OCI-LY3 (cell line): ENCODE data around the gene RNF14.
A peak's percentile ranks its signal among the peaks of the same experiment; 100 is the strongest.

Experiments used
- H2AFZ ChIP-seq: fragments of 200-600, 300-600 bp; shearing (Covaris generic); 2 replicates; pipeline ENCODE4 v1.6.0; 2014; ENCODE audit warnings: antibody characterized with exemption, low read depth, low read length
- H3K27ac ChIP-seq: fragments of 200-600, 300-600 bp; sonication (generic); 2 replicates; pipeline ENCODE4 v1.5.1; 2014; ENCODE audit warnings: mild to moderate bottlenecking, low read length, moderate library complexity, mixed read lengths
- H3K27me3 ChIP-seq: fragments of 200-600, 300-600 bp; sonication (generic); 2 replicates; pipeline ENCODE4 v1.6.1; 2014; ENCODE audit warnings: low read depth, low read length, mixed read lengths
- H3K36me3 ChIP-seq: fragments of 200-600, 300-600 bp; sonication (generic); replicated peaks from 2 replicates; pipeline ENCODE3; 2014; ENCODE audit warnings: low read depth, low read length, mixed read lengths
- H3K4me1 ChIP-seq: fragments of 300-600, 200-600 bp; sonication (generic); 2 replicates; pipeline ENCODE4 v1.6.1; 2014; ENCODE audit warnings: low read length, mixed read lengths
- H3K4me2 ChIP-seq: fragments of 200-600, 300-600 bp; sonication (generic); 2 replicates; pipeline ENCODE4 v1.6.1; 2014; ENCODE audit warnings: low read length, mixed read lengths
- H3K4me3 ChIP-seq: fragments of 300-600, 200-600 bp; sonication (generic); 2 replicates; pipeline ENCODE4 v1.5.1; 2014; ENCODE audit warnings: antibody characterized with exemption, mild to moderate bottlenecking, low read length, moderate library complexity
- H3K79me2 ChIP-seq: fragments of 300-600, 200-600 bp; shearing (Covaris generic); 2 replicates; pipeline ENCODE4 v1.6.1; 2014; ENCODE audit warnings: mild to moderate bottlenecking, low read length, mixed read lengths
- H3K9ac ChIP-seq: fragments of 300-600, 200-600 bp; shearing (Covaris generic); 2 replicates; pipeline ENCODE4 v1.6.0; 2014; ENCODE audit warnings: mild to moderate bottlenecking, low read length, moderate library complexity
- H3K9me3 ChIP-seq: fragments of 200-600, 300-600 bp; shearing (Covaris generic); 2 replicates; pipeline ENCODE4 v1.6.1; 2014; ENCODE audit warnings: low read length, mixed read lengths; ENCODE audit not compliant: insufficient read depth
- H4K20me1 ChIP-seq: fragments of 200-600, 300-600 bp; sonication (generic); 2 replicates; pipeline ENCODE4 v1.6.1; 2016; ENCODE audit warnings: low read length, mixed read lengths; ENCODE audit not compliant: insufficient read depth
- EZH2phosphoT487 ChIP-seq: fragments of 200-600 bp; shearing (Covaris generic); IDR thresholded peaks from 2 replicates; pipeline ENCODE4 v1.6.1; 2018; ENCODE audit warnings: antibody characterized with exemption, mixed run types, low read depth
- TF ChIP-seq, protein P1 (sequence below): fragments of 200-600, 300-600 bp; sonication (generic); IDR thresholded peaks from 2 replicates; pipeline ENCODE4 v1.5.1; 2014; ENCODE audit warnings: antibody characterized with exemption, low read length, low read depth

Gene RNF14

GRCh38 chr5:142009886-142010285 is 41.0 kb downstream of the RNF14 start:
- Histone ChIP-seq H2AFZ (no peak overlapping the region), H3K4me2 (no peak overlapping the region), H3K9me3 (no peaks in the 10 kb centered on the region), H3K9ac (no peak overlapping the region), H3K79me2 (peaks cover 2% of the 10 kb centered on the region; the same call in 1 of the 2 replicates), H3K4me3 (no peak overlapping the region), H3K27me3 (no peaks in the 10 kb centered on the region), H3K27ac (no peak overlapping the region), H4K20me1 (no peaks in the 10 kb centered on the region), H3K36me3 (peaks cover 11% of the 10 kb centered on the region), H3K4me1 (peaks cover 27% of the 10 kb centered on the region)
- TF ChIP-seq, protein P1, sequence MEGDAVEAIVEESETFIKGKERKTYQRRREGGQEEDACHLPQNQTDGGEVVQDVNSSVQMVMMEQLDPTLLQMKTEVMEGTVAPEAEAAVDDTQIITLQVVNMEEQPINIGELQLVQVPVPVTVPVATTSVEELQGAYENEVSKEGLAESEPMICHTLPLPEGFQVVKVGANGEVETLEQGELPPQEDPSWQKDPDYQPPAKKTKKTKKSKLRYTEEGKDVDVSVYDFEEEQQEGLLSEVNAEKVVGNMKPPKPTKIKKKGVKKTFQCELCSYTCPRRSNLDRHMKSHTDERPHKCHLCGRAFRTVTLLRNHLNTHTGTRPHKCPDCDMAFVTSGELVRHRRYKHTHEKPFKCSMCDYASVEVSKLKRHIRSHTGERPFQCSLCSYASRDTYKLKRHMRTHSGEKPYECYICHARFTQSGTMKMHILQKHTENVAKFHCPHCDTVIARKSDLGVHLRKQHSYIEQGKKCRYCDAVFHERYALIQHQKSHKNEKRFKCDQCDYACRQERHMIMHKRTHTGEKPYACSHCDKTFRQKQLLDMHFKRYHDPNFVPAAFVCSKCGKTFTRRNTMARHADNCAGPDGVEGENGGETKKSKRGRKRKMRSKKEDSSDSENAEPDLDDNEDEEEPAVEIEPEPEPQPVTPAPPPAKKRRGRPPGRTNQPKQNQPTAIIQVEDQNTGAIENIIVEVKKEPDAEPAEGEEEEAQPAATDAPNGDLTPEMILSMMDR, result no peak
- no peak for TF ChIP-seq EZH2phosphoT487

- H3K9ac ChIP-seq, result no peak overlapping the region; the same call in 1 of the 2 replicates
- no peak overlapping the region for H3K27ac ChIP-seq
- peaks cover 36% of the 10 kb centered on the region for H3K4me1 ChIP-seq
- no peaks in the 10 kb centered on the region for H3K9me3 ChIP-seq
- peak overlapping the region; percentile 95 for H3K4me3 ChIP-seq
- H3K79me2 ChIP-seq, result peaks cover 2% of the 10 kb centered on the region; the same call in 1 of the 2 replicates
- peak overlapping the region; percentile 92 for H3K4me2 ChIP-seq
- H3K27me3 ChIP-seq, result no peaks in the 10 kb centered on the region
- no peak overlapping the region for H2AFZ ChIP-seq
- H4K20me1 ChIP-seq, result no peaks in the 10 kb centered on the region
- H3K36me3 ChIP-seq, result peaks cover 4% of the 10 kb centered on the region
- TF ChIP-seq EZH2phosphoT487, result no peak
- TF ChIP-seq, protein P1, result no peak
Observed at GRCh38 chr5:142011572-142012185, 42.8 kb downstream of the RNF14 start.

GRCh38 chr5:142012186-142012785 is 43.4 kb downstream of the RNF14 start:
- Histone ChIP-seq H3K4me1 (peaks cover 32% of the 10 kb centered on the region), H3K27ac (peak overlapping the region; percentile 42), H3K79me2 (peaks cover 2% of the 10 kb centered on the region; the same call in 1 of the 2 replicates), H3K27me3 (no peaks in the 10 kb centered on the region), H4K20me1 (no peaks in the 10 kb centered on the region), H3K4me3 (peak overlapping the region; percentile 95), H3K36me3 (peaks cover 4% of the 10 kb centered on the region), H2AFZ (peak overlapping the region; percentile 95), H3K4me2 (peak overlapping the region; percentile 92), H3K9ac (peak overlapping the region; percentile 92), H3K9me3 (no peaks in the 10 kb centered on the region)
- no peak for TF ChIP-seq EZH2phosphoT487
- TF ChIP-seq, protein P1, result peak; percentile 48

- Histone ChIP-seq H4K20me1 (no peaks in the 10 kb centered on the region), H2AFZ (peak within 1 kb of the TSS; percentile 95), H3K4me1 (peaks cover 30% of the 10 kb centered on the region), H3K79me2 (peaks cover 2% of the 10 kb centered on the region; the same call in 1 of the 2 replicates), H3K27ac (peak within 1 kb of the TSS; percentile 42), H3K9me3 (no peaks in the 10 kb centered on the region), H3K36me3 (peaks cover 3% of the 10 kb centered on the region), H3K27me3 (no peaks in the 10 kb centered on the region), H3K4me3 (peak within 1 kb of the TSS; percentile 95), H3K4me2 (peak within 1 kb of the TSS; percentile 92), H3K9ac (peak within 1 kb of the TSS; percentile 92)
- no peak for TF ChIP-seq EZH2phosphoT487
- TF ChIP-seq, protein P1, result no peak
Observed at GRCh38 chr5:142012792-142013388, 44.0 kb downstream of the RNF14 start, which contains the start of gene GNPDA1. TSS of gene GNPDA1 (minus strand) at chr5:142013027. CDS start at chr5:142012035, 992 bp downstream.
